Activated T-helper 2 cell treated with anti-CD3 and anti-CD28 coated beads, Interferon-gamma antibody, Interleukin-2, Interleukin-4, amounts not matched to agents 10 μg/mL and 5 μg/mL and 100 μg/mL, durations not matched to agents 14 hours and 24 hours and 36 hours (primary cell): ENCODE results near the gene SHANK1. TPM values are rescaled to one million over a fixed set of nuclear protein-coding genes. Genes with fewer than 3 reads are reported as not detected.

Experiments
- DNase-seq: peaks from one replicate; pipeline ENCODE4 v3.0.0; 2021; ENCODE audit warnings: low spot score
- H3K27ac Mint-ChIP-seq: one replicate; pipeline ENCODE4 v1.8.0; 2021; ENCODE audit warnings: mixed read lengths
- H3K27me3 Mint-ChIP-seq: one replicate; pipeline ENCODE4 v1.8.0; 2021; ENCODE audit warnings: low read depth, mixed read lengths
- H3K36me3 Mint-ChIP-seq: one replicate; pipeline ENCODE4 v1.8.0; 2021; ENCODE audit warnings: low read depth, mixed read lengths
- H3K4me1 Mint-ChIP-seq: one replicate; pipeline ENCODE4 v1.8.0; 2021; ENCODE audit warnings: low read depth, mixed read lengths
- H3K4me3 Mint-ChIP-seq: one replicate; pipeline ENCODE4 v1.8.0; 2021; ENCODE audit warnings: low read depth, mild to moderate bottlenecking, moderate library complexity, mixed read lengths
- H3K9me3 Mint-ChIP-seq: one replicate; pipeline ENCODE4 v1.8.0; 2021; ENCODE audit warnings: mixed read lengths
- intact Hi-C: fragments of 100-400 bp; cut with micrococcal nuclease; formaldehyde crosslinking; loops from one replicate; pipeline ENCODE4 v1.15.1; 2023
- total RNA-seq: library from RNA; stranded (reverse); gene quantifications from 2 replicates; pipeline ENCODE4 v1.2.3, GENCODE V29; 2022

Gene SHANK1
- total RNA-seq, 1 donor from 2014 or later: not detected

DNA sequence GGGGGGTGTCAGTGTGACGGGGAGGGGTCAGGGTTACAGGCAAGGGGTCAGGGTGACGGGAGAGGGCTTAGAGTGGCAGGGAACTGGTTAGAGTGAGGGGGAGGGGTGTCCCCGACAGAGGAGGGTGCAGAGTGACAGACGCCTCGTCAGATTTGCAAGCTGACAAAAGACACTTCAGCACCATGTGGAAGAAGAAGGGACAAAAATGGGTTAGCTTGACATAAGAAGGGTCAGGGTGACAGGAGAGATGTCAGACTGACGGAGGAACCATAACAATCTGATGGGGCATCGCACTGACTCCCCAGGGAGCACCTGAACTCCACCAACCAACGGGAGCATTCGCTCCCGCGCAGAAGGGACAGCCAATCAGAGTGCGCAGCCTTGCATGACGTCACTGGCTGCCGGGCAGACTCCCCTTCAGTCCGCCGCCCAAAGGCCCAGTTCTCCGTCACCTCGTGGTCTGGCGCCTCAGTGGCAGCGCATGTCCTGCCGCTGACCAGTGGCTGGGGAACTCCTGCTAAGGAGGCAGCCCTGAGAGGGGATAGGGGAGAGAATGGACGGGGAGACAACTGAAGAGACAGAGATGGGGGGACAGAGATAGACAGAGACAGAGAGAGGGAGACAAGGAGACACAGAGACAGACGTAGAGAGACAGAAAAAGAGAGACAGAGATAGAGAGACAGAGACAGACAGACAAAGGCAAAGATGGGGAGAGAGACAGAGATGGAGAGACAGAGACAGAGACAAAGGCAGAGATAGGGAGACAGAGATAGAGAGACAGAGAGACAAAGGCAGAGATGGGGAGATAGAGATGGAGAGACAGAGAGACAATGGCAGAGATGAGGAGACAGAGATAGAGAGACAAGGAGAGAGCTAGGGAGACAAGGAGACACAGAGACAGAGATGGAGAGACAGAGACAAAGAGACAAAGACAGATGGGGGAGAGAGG is 40.2 kb downstream of the SHANK1 start:
- Mint-ChIP-seq H3K4me1 (peaks cover 9% of the 10 kb centered on the region), H3K36me3 (no peaks in the 10 kb centered on the region), H3K9me3 (no peaks in the 10 kb centered on the region), H3K4me3 (no peak overlapping the region), H3K27ac (no peak overlapping the region), H3K27me3 (peaks cover 17% of the 10 kb centered on the region)
- intact Hi-C loops: no loop called here
- DNase-seq: peak; percentile 78

DNA sequence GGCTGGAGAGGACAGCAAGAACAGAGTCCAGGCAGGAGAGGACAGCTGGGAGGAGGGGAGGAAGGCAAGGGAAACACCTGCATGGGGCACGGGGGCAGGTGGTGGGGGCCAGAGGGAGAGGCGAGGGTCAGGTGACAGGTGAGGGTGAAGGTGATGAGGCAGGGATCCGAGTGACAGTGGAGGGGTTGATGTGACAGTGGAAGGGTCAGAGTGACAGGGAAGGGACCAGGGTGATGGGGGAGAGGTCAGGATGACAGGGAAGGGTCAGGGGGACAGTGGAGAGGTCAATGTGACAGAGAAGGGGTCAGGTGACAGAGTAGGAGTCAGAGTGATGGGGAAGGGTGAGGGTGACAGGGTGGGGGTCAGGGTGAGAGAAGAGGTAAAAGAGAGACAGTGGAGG is 41.3 kb downstream of the SHANK1 start:
- no peaks in the 10 kb centered on the region for H3K9me3 Mint-ChIP-seq
- peaks cover 9% of the 10 kb centered on the region for H3K4me1 Mint-ChIP-seq
- intact Hi-C loops: no loop called here
- DNase-seq: no peak
- no peaks in the 10 kb centered on the region for H3K36me3 Mint-ChIP-seq
- H3K27ac Mint-ChIP-seq: no peak overlapping the region
- H3K4me3 Mint-ChIP-seq: no peak overlapping the region
- H3K27me3 Mint-ChIP-seq: peaks cover 19% of the 10 kb centered on the region

DNA sequence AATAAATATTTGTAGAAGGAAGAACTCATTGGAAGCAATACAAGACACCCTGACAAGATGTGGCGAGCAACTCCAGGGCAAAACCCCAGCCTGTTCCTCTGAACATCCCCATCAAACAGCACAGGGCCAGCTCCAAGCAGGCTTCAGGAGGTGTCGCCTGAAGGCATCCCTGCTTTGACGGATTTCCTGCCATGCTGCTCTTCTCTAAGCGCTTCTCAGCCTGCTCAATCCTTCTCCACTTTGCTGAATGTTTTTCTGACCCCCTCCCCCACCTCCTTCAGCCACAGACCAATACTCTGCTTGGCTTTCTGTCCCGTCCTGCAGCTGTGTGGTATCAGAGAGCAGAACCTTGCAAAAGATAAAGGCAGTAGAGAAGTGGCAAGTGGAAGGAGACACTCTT is 42.0 kb downstream of the SHANK1 start:
- intact Hi-C loops: no loop called here
- no peak overlapping the region for H3K27ac Mint-ChIP-seq
- peaks cover 25% of the 10 kb centered on the region for H3K27me3 Mint-ChIP-seq
- no peak for DNase-seq
- peaks cover 9% of the 10 kb centered on the region for H3K4me1 Mint-ChIP-seq
- H3K36me3 Mint-ChIP-seq: no peaks in the 10 kb centered on the region
- no peaks in the 10 kb centered on the region for H3K9me3 Mint-ChIP-seq
- no peak overlapping the region for H3K4me3 Mint-ChIP-seq

DNA sequence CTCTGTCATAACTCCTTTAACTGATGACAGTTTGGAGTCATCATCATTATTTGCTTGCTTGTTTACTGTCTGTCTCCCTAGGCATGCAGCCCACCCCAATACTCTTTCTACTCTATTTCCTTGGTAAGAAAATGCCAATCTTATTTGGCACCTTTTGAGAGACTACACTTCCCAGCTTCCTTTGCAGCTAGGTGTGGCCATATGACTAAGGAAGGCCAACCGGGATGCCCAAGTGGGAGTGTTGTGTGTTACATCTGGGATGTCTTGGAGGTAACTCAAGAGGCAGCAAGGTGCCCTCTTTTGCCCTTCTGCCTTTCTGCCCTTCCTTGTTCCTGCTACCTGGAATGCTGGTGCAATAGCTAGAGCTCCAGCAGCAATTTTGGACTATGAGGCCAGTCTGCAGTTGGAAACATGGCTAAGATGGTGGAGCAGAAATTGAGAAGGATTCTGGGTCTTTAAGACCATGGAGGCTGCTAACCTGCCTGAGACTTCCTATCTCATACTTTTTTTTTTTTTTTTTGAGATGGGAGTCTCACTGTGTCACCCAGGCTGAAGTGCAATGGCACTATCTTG is 42.9 kb downstream of the SHANK1 start:
- Mint-ChIP-seq H3K9me3 (no peaks in the 10 kb centered on the region), H3K27ac (no peak overlapping the region), H3K27me3 (peaks cover 26% of the 10 kb centered on the region), H3K36me3 (no peaks in the 10 kb centered on the region), H3K4me3 (no peak overlapping the region), H3K4me1 (peaks cover 9% of the 10 kb centered on the region)
- intact Hi-C loops: no loop called here
- DNase-seq: no peak

DNA sequence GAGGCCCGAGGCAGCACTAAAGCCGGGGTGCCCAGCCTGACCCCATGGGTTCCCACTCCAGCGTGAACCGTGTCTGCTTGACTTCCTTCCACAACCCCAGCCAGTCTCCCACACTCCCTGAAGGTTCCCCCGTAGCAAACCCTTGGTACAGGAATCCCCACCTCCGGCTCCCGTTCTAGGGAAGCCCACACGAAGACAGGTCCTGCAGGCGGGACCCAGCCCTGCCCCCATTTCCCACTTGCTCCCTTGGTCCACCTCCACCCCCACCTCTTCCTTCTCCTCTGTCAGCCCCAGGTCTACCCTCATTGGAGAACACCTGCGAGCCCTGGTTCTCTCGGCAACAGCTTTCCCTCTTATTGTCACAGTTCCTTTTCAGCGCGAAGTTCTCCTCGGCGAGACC is 46.5 kb downstream of the SHANK1 start:
- Mint-ChIP-seq H3K27ac (no peak overlapping the region), H3K36me3 (no peaks in the 10 kb centered on the region), H3K9me3 (no peaks in the 10 kb centered on the region), H3K27me3 (peaks cover 38% of the 10 kb centered on the region), H3K4me3 (no peak overlapping the region), H3K4me1 (no peaks in the 10 kb centered on the region)
- intact Hi-C loops: no loop called here
- DNase-seq: no peak

DNA sequence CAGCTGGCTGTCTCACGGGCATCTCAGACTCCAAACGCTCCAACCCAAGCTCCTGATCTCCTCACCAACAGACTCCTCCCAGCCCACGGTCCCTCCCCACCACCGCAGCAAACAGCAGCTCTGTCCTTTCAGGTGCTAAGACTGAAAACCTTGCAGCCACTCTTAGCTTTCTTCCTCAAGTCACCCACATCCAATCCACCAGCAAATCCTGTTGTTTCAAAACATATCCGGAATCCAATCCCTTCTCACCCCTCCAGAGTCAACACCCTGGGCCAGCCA is 49.6 kb downstream of the SHANK1 start:
- intact Hi-C loops: no loop called here
- no peak overlapping the region for H3K27ac Mint-ChIP-seq

DNA sequence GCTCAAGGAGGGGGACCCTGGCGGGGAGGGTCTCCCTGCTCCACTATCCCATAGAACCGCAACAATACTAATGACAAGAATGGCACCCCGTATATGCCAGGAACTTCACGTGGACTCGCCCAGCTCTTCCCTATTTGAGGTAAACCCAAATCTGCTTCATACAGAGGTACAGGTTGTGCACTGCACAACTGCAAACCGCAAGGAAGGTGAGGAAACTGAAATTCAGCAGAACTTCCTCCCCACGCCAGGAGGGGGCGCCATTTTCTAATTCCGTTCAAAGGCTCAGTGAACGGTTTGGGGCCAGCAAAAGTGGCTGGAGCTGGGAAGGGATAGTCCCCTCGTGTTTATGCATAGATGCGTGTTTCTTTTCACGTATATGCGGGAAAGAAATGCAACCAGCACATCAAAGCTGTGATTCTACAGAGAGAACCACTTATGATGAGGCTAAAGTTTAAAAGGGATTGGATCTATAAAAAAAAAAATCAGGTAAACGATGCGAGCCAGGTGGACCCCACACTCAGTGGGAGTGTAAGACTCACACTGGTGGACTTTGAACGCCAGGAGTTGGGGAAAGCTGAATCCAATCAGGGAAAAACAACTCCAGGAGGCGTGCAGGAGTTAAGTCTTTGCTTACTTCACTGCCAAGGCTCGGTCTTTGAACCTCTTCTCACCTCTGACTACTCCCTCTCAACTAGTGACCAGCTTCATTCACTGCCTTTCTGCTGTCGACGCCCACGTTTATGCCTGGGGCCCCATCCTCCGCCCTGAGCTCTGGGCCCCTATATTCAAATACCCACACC is 50.1 kb downstream of the SHANK1 start:
- H3K27ac Mint-ChIP-seq: no peak overlapping the region
- no peaks in the 10 kb centered on the region for H3K36me3 Mint-ChIP-seq
- DNase-seq: peak; percentile 36
- H3K27me3 Mint-ChIP-seq: peaks cover 37% of the 10 kb centered on the region
- H3K9me3 Mint-ChIP-seq: no peaks in the 10 kb centered on the region
- H3K4me3 Mint-ChIP-seq: no peak overlapping the region
- intact Hi-C loops: no loop called here
- H3K4me1 Mint-ChIP-seq: no peaks in the 10 kb centered on the region

More for the DNA sequence above, 49.6 kb downstream of the SHANK1 start:
- no peaks in the 10 kb centered on the region for H3K4me1 Mint-ChIP-seq
- DNase-seq: no peak
- H3K27me3 Mint-ChIP-seq: peaks cover 34% of the 10 kb centered on the region
- no peaks in the 10 kb centered on the region for H3K36me3 Mint-ChIP-seq
- H3K9me3 Mint-ChIP-seq: no peaks in the 10 kb centered on the region
- H3K4me3 Mint-ChIP-seq: no peak overlapping the region

DNA sequence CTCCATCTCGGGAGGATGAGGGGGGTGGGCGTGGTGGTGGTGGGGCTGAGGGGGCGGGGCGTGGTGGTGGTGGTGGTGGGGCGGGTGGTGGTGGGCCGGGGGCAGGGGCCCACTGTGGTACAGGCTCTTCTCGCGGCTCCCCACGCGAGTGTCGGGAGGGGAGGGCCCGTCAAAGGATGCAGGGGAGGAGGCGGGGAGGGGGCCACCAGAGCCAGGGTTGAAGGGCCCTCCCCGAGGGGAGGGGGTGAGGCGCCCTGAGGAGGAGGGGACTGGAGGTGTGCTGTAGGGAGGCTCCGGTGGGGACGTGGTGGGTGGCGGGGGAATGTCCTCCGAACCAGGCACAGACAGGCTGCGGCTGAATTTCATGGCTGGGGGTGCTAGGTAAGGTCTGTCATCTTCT is 50.7 kb downstream of the SHANK1 start:
- intact Hi-C loops: no loop called here

DNA sequence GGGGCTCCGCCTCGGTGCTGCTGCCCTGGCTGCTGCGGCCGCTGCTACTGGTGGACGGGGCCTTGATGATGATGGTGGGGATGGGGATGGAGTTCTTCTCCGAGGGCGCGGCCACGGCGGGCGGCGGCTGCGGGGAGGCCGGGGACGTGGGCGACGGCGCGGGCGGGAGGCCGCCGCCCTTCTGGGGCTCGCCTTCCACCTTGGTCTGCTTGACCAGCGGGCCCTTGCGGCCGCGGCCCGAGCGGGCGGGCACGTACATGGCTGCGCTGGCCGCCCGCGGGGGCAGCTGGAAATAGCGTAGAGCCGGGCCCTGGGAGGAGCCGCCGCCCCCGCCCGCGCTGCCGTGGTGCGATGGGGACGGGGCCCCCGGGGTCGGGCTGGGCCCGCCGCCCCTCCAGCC is 51.2 kb downstream of the SHANK1 start:
- no peak for DNase-seq
- Mint-ChIP-seq H3K4me1 (no peaks in the 10 kb centered on the region), H3K27me3 (peaks cover 38% of the 10 kb centered on the region), H3K4me3 (no peak overlapping the region), H3K36me3 (no peaks in the 10 kb centered on the region), H3K9me3 (no peaks in the 10 kb centered on the region), H3K27ac (no peak overlapping the region)
- intact Hi-C loops: no loop called here

More for the DNA sequence above, 50.7 kb downstream of the SHANK1 start:
- H3K4me1 Mint-ChIP-seq: no peaks in the 10 kb centered on the region
- H3K9me3 Mint-ChIP-seq: no peaks in the 10 kb centered on the region
- no peak overlapping the region for H3K27ac Mint-ChIP-seq
- H3K4me3 Mint-ChIP-seq: no peak overlapping the region
- H3K27me3 Mint-ChIP-seq: peaks cover 38% of the 10 kb centered on the region
- DNase-seq: no peak
- no peaks in the 10 kb centered on the region for H3K36me3 Mint-ChIP-seq

DNA sequence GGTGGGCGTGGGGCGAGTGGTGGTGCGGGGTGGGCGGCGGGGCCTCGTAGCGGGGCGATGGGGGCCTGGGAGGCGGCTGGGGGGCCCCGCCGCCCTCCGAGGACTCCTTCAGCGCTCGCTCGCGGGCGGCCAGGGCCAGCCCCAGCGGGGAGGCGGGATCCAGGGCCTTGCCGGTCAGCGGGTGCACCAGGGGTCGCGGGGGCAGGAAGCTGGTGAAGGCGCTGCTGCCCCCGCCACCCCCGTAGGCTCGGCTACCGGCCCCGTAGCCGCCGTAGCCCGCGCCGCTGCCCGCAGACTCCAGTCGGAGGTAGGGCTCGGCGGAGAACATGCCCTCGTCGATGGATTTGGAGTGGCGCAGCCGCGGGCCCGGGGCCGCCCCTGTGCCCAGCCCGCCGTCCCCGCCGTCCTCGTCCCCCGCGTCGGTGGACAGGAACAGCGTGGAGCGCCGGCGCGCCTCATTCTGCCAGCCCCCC is 51.8 kb downstream of the SHANK1 start:
- H3K27ac Mint-ChIP-seq: no peak overlapping the region
- no peak overlapping the region for H3K4me3 Mint-ChIP-seq
- no peaks in the 10 kb centered on the region for H3K9me3 Mint-ChIP-seq
- H3K27me3 Mint-ChIP-seq: peaks cover 38% of the 10 kb centered on the region
- H3K36me3 Mint-ChIP-seq: no peaks in the 10 kb centered on the region
- no peak for DNase-seq
- intact Hi-C loops: no loop called here
- H3K4me1 Mint-ChIP-seq: no peaks in the 10 kb centered on the region

DNA sequence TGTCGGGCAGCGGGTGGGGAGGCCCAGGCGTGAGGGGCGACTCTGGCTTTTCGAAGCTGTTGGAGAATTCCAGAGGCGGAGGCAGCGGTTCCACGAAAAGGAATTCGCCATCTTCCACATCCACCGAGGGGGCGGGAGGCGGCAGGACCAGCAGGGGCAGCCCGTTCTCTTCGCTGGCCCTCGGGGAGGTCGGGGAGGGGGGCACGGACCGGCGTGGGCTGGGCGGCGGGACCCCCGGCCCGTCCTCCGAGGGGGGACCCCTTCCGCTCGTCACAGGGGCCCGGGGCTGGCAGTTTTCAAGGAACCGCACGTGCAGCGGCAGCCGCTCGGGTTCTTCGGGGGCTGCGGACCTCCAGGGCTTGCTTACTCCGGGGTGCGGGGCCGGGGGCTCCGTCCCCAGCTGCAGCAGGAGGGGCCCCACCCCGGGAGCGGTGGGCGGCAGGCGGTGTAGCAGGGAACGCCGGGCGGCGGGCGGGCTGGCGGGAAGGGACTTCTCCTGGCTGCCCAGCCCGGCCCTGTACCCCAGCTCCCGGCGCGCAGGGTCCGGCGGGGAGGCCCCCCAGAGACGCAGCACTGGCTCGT is 52.3 kb downstream of the SHANK1 start:
- intact Hi-C loops: no loop called here

DNA sequence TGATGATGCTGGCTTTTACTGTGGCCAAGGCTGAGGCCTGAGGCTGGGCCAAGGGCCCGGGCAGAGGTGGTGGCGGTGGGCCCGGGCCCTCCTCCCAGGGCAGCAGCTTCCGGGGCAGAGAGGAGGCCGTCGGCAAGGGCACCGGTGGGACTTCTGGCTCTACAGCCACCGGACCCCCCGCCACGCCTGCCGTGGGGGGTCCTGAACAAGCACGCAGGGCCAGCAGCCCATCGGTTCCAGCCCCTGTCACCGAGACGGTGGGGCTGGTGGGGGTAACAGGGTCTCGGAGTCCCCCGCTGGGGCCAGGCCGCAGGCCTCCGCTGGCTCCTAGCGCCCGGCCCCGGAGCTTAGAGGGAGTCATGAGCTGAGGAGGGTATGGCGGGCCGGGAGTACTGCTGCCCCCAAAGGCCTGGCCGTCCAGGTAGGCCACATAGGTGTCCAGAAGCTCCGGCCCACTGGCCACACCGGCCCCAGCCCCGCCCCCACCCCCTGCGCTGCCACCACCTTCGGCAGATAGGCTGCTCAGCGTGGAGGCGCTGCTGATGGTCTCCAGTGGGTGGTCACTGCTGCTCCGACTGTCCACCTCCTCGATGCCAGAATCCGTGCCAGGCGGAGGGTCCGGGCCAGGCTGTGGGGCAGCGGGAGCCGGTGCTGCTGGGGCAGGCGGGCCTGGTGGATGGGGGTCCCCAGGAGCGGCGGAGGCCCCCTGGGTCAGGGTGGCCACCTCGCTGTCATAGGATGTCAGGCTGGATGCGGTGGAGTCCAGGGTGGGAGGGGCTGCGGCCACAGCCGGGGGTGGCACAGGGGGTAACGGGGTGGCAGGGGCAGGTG is 53.0 kb downstream of the SHANK1 start:
- no peaks in the 10 kb centered on the region for H3K36me3 Mint-ChIP-seq
- no peak for DNase-seq

More for the DNA sequence above, 52.3 kb downstream of the SHANK1 start:
- Mint-ChIP-seq H3K4me3 (no peak overlapping the region), H3K4me1 (no peaks in the 10 kb centered on the region), H3K36me3 (no peaks in the 10 kb centered on the region), H3K27me3 (peaks cover 38% of the 10 kb centered on the region), H3K9me3 (no peaks in the 10 kb centered on the region), H3K27ac (no peak overlapping the region)
- no peak for DNase-seq

More for the DNA sequence above, 53.0 kb downstream of the SHANK1 start:
- intact Hi-C loops: no loop called here
- no peak overlapping the region for H3K27ac Mint-ChIP-seq
- H3K4me1 Mint-ChIP-seq: no peaks in the 10 kb centered on the region
- no peaks in the 10 kb centered on the region for H3K9me3 Mint-ChIP-seq
- H3K4me3 Mint-ChIP-seq: no peak overlapping the region
- H3K27me3 Mint-ChIP-seq: peaks cover 34% of the 10 kb centered on the region
